OCI-LY7 (cell line): Measurements from ENCODE around the gene PLEKHM3.

ENCODE experiments used
- CTCF ChIP-seq: fragments of 200-600 bp; sonication (generic); conservative IDR thresholded peaks from 2 replicates; pipeline ENCODE4 v1.5.1; 2014; ENCODE audit warnings: mild to moderate bottlenecking, antibody characterized with exemption, low read length, moderate library complexity, mixed read lengths
- EZH2phosphoT487 ChIP-seq: fragments of 200-600 bp; sonication (generic); IDR thresholded peaks from 2 replicates; pipeline ENCODE4 v1.6.1; 2018; ENCODE audit warnings: low read depth, borderline replicate concordance, mild to moderate bottlenecking, mixed run types, antibody characterized with exemption, low read length, moderate library complexity, mixed read lengths

GRCh38 chr2:207779523-207779922 is 245.8 kb downstream of the PLEKHM3 start:
- TF ChIP-seq CTCF = no peak
- TF ChIP-seq EZH2phosphoT487 = no peak
